ENCODE results near the gene C14orf132.
A peak's percentile ranks its signal among the peaks of the same experiment; 100 is the strongest.

C14orf132 gene

DNA sequence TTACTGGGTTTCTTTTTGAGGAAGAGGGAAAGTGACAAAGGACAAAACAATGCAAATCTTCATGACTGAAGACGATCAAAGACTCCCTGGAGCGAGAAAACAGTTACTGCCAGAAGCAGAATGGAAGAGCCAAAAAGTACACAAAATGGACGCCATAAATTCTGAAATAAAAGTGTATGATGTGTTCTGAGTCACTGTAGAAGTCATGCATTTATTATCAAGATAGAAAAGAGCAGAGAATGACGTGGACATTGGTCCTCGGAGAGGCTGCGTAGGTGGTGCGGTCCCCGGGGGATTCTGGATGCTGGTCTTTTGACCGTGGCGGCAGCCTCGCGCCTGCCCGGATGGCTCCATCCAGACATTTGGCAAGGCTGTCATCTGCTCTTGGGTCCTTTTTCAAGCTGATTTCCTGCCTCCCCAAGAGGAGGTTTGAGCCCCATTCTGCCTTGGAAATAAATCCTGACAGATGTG is 52.8 kb downstream of the C14orf132 start:
- TF ChIP-seq, protein P1, sequence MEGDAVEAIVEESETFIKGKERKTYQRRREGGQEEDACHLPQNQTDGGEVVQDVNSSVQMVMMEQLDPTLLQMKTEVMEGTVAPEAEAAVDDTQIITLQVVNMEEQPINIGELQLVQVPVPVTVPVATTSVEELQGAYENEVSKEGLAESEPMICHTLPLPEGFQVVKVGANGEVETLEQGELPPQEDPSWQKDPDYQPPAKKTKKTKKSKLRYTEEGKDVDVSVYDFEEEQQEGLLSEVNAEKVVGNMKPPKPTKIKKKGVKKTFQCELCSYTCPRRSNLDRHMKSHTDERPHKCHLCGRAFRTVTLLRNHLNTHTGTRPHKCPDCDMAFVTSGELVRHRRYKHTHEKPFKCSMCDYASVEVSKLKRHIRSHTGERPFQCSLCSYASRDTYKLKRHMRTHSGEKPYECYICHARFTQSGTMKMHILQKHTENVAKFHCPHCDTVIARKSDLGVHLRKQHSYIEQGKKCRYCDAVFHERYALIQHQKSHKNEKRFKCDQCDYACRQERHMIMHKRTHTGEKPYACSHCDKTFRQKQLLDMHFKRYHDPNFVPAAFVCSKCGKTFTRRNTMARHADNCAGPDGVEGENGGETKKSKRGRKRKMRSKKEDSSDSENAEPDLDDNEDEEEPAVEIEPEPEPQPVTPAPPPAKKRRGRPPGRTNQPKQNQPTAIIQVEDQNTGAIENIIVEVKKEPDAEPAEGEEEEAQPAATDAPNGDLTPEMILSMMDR (IDR thresholded peaks at IDR 0.05; ENCODE audit: low read depth, low read length, missing control alignments), result no peak
- DNase-seq (ENCODE audit: extremely low read depth, low read depth), result no peak

DNA sequence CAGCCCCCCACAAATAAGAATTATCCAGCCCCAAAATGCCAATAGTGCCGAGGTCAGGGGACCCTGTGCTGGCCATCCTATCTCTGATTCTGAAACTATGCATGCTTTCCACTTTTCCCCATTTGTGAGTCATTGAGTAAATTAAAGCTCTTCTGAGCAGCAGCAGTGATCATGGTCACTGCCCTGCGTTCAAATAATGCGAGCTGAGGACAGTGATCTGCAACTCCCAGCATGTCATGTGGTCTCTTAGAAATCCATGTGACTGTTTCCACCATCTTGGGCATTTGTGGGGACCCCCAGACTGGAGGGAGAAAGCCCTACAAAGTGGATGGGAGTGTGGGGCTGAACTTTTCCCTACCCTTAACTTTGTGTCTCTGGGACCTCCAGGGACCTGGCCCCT is 53.8 kb downstream of the C14orf132 start:
- DNase-seq (ENCODE audit: extremely low read depth, low read depth), result no peak
- no peak overlapping the region for H3K4me3 ChIP-seq (replicated peaks; ENCODE audit: low read depth, low read length)
- TF ChIP-seq, protein P1 (IDR thresholded peaks at IDR 0.05; ENCODE audit: low read depth, low read length, missing control alignments), result no peak

More for the DNA sequence above, 52.8 kb downstream of the C14orf132 start:
- H3K4me3 ChIP-seq (replicated peaks; ENCODE audit: low read depth, low read length), result no peak overlapping the region

GRCh38 chr14:96094211-96094610 is 55.0 kb downstream of the C14orf132 start:
- TF ChIP-seq, protein P1 (IDR thresholded peaks at IDR 0.05; ENCODE audit: low read depth, low read length, missing control alignments), result no peak
- H3K4me3 ChIP-seq (replicated peaks; ENCODE audit: low read depth, low read length), result no peak overlapping the region
- no peak for DNase-seq (ENCODE audit: extremely low read depth, low read depth)

- no peak for DNase-seq (ENCODE audit: extremely low read depth, low read depth)
- H3K4me3 ChIP-seq (replicated peaks; ENCODE audit: low read depth, low read length), result no peak overlapping the region
- TF ChIP-seq, protein P1 (IDR thresholded peaks at IDR 0.05; ENCODE audit: low read depth, low read length, missing control alignments), result no peak
These were observed 55.5 kb downstream of the C14orf132 start for GRCh38 chr14:96094656-96095055.

GRCh38 chr14:96095058-96095457 is 55.9 kb downstream of the C14orf132 start:
- H3K4me3 ChIP-seq (replicated peaks; ENCODE audit: low read depth, low read length), result no peak overlapping the region
- TF ChIP-seq, protein P1 (IDR thresholded peaks at IDR 0.05; ENCODE audit: low read depth, low read length, missing control alignments), result no peak
- DNase-seq (ENCODE audit: extremely low read depth, low read depth), result no peak

GRCh38 chr14:96095581-96096476 is 56.7 kb downstream of the C14orf132 start:
- H3K4me3 ChIP-seq (replicated peaks; ENCODE audit: low read depth, low read length), result no peak overlapping the region
- peak; percentile 55 for DNase-seq (ENCODE audit: extremely low read depth, low read depth)
- TF ChIP-seq, protein P1 (IDR thresholded peaks at IDR 0.05; ENCODE audit: low read depth, low read length, missing control alignments), result no peak

All from HFF-Myc (cell line).